HFFc6 (cell line): Measurements from ENCODE around the gene RWDD4. TPM values are rescaled to one million over a fixed set of nuclear protein-coding genes. Genes with fewer than 3 reads are reported as not detected.

Experiments
- DNase-seq: peaks from one replicate; pipeline ENCODE4 v3.0.0-alpha.2; 2018
- H3K27ac Mint-ChIP-seq: 2 replicates; pipeline ENCODE4 v1.8.0; 2020; ENCODE audit warnings: mild to moderate bottlenecking, mixed read lengths
- H3K27me3 Mint-ChIP-seq: 2 replicates; pipeline ENCODE4 v1.8.0; 2021; ENCODE audit warnings: mild to moderate bottlenecking, moderate library complexity, mixed read lengths; ENCODE audit not compliant: insufficient read depth
- H3K36me3 Mint-ChIP-seq: 2 replicates; pipeline ENCODE4 v1.8.0; 2021; ENCODE audit warnings: low read depth, mixed read lengths
- H3K4me1 Mint-ChIP-seq: 2 replicates; pipeline ENCODE4 v1.8.0; 2020; ENCODE audit warnings: low read depth, mixed read lengths
- H3K4me3 Mint-ChIP-seq: 2 replicates; pipeline ENCODE4 v1.8.0; 2020; ENCODE audit warnings: mild to moderate bottlenecking, moderate library complexity, mixed read lengths
- H3K9me3 Mint-ChIP-seq: 2 replicates; pipeline ENCODE4 v1.8.0; 2020; ENCODE audit warnings: mild to moderate bottlenecking, mixed read lengths
- long read RNA-seq: library from polyadenylated mRNA; unstranded; transcript quantifications from one replicate; pipeline ENCODE4 v2.0.0, GENCODE V29; 2019
- total RNA-seq, 6 experiments: library from RNA; stranded (reverse); fragmentation: NEBNext Ultra II Directional; extraction: Animal tissue kit (Norgen Biotek cat#: 25700); gene quantifications; 2 replicates in 1 of 6; 3 replicates in 5 of 6; pipeline ENCODE4 v1.2.3, GENCODE V29; 2021
- TF ChIP-seq, protein P1 (sequence below): fragments of 200-600 bp; sonication (generic); IDR thresholded peaks from 2 replicates; pipeline ENCODE4 v1.5.0; 2021; ENCODE audit warnings: antibody characterized with exemption, mild to moderate bottlenecking

The RWDD4 gene
- 10 to 100 TPM; 26.3 to 30.9 (median 28.9) TPM for total RNA-seq
- long read RNA-seq, transcript RWDD4-202 (7 exons, 2,590 nt): major isoform, 26 of 51 reads
- long read RNA-seq, partial matches to known transcripts: 14 of 51 reads
- long read RNA-seq, other reads (novel, unspliced or antisense): 11 of 51 reads

DNA sequence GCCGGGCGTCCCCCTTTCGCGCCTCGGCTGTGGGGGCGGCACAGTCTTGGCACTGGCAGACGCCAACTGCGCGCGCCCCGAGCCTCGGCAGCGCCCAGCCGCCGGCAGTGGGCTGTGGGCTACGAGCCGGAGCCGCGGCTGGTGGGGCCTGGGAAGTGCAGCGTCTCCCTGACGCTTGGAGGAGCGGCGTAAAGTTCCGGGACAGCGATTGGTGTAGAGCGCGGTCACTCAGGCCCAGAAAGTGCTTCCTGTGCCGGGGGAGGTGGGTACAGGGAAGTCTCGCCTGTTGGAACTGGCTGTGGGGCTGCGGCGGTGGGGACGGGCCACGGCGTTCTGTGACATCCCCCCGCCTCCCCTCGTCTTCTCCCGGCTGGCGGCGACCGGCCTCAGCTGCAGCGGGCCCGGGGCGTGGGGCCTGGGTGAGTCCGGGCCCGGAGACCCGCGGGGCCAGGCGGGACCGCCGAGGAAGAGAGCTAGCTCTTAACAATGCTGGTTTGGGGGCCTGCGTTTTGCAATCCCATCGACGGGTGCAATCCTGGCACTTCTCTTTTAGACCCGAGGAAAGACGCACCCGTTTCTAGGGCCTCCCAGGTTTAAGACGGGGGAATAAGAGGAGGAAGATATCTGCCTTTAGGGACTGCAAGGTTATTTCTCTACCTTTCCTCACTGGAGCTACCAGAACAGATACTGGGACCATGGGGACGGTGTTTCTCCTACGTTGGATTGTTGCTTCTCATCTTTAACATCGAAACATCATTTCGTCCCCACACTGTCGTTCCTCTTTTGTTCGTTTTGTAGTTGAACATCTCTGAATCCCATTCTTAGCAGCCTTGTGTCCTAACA lies at the start of gene RWDD4, which contains the start of gene TRAPPC11:
Gene RWDD4 (minus strand): TSS at position 157 of the 843 bp plus-strand sequence. CDS start 233 bp downstream, outside the sequence.
Gene TRAPPC11 (plus strand): TSS at position 265 of the 843 bp plus-strand sequence. CDS start 4,575 bp downstream, outside the sequence.
- Mint-ChIP-seq H3K9me3 (no peaks in the 10 kb centered on the region), H3K27me3 (no peaks in the 10 kb centered on the region), H3K4me1 (peaks cover 18% of the 10 kb centered on the region), H3K36me3 (no peaks in the 10 kb centered on the region; the same call in 1 of the 2 replicates), H3K27ac (peak within 1 kb of the TSS; percentile 92), H3K4me3 (peak within 1 kb of the TSS; percentile 90)
- peak; percentile 99 for DNase-seq
- TF ChIP-seq, protein P1, sequence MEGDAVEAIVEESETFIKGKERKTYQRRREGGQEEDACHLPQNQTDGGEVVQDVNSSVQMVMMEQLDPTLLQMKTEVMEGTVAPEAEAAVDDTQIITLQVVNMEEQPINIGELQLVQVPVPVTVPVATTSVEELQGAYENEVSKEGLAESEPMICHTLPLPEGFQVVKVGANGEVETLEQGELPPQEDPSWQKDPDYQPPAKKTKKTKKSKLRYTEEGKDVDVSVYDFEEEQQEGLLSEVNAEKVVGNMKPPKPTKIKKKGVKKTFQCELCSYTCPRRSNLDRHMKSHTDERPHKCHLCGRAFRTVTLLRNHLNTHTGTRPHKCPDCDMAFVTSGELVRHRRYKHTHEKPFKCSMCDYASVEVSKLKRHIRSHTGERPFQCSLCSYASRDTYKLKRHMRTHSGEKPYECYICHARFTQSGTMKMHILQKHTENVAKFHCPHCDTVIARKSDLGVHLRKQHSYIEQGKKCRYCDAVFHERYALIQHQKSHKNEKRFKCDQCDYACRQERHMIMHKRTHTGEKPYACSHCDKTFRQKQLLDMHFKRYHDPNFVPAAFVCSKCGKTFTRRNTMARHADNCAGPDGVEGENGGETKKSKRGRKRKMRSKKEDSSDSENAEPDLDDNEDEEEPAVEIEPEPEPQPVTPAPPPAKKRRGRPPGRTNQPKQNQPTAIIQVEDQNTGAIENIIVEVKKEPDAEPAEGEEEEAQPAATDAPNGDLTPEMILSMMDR: peak; percentile 41

DNA sequence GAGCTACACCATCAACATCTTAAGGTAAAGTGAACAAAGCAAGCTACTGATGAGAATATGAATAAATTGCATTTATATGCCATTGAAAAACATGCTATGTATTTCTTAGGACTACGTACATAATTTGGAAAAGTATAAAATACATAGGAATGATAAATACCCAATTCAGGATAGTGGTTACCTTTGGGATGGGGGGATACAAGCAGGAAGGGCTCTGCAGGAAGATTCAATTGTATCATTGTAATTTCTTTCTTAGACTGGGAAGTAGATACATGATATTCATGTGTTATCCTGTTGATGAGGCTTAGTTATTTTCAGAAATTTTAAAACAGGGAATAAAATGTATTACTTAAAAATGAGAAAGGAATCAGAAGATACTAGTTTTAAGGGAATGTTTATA lies 43.5 kb upstream of the RWDD4 start:
- TF ChIP-seq, protein P1: no peak
- DNase-seq: no peak
- Mint-ChIP-seq H3K4me3 (no peak overlapping the region), H3K27ac (no peak overlapping the region), H3K9me3 (no peaks in the 10 kb centered on the region), H3K27me3 (no peaks in the 10 kb centered on the region), H3K4me1 (no peaks in the 10 kb centered on the region), H3K36me3 (peaks cover 43% of the 10 kb centered on the region)

DNA sequence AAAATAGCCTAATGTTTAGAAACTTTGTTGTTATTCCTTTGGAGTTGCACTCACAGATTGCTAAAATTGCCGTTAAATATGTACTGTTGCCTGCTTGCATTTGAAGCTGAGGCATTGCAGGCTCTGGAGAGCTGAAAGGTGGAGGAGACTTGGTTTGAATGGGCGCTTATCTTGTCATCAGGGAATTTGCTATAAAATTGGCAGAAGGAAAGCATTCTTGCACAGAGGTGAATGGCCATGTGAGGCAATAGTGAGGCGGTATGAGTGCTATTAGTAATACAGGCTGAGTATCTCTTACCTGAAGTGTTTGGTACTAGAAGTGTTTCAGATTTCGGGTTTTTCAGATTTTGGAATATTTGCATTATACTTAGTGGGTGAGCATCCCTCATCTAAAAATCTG lies 41.4 kb upstream of the RWDD4 start:
- Mint-ChIP-seq H3K9me3 (no peaks in the 10 kb centered on the region), H3K4me1 (no peaks in the 10 kb centered on the region), H3K27ac (no peak overlapping the region), H3K4me3 (no peak overlapping the region), H3K36me3 (peaks cover 45% of the 10 kb centered on the region), H3K27me3 (no peaks in the 10 kb centered on the region)
- DNase-seq: no peak
- TF ChIP-seq, protein P1: no peak

DNA sequence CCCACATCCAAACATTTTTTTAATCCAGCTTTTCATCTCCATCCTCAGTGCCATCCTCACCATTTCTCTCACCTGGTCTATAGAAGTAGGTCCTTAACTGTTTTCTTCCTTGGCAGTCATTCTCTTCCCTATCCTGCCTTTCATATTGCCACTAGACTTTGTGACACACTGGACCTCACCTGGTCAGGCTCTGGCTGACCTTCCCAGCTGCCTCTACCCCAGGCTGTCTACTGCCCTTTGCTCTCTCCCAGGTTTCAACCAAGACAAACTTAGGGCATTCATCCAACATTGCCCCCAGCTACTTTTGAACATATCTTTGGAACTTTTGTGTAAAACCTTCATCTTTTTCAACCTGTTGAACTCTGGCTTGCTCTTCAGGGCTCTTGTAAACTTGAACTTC lies 39.9 kb upstream of the RWDD4 start:
- no peaks in the 10 kb centered on the region for H3K9me3 Mint-ChIP-seq
- H3K4me3 Mint-ChIP-seq: no peak overlapping the region
- no peaks in the 10 kb centered on the region for H3K4me1 Mint-ChIP-seq
- peaks cover 45% of the 10 kb centered on the region for H3K36me3 Mint-ChIP-seq
- H3K27ac Mint-ChIP-seq: no peak overlapping the region
- no peak for DNase-seq
- H3K27me3 Mint-ChIP-seq: no peaks in the 10 kb centered on the region
- TF ChIP-seq, protein P1: no peak

DNA sequence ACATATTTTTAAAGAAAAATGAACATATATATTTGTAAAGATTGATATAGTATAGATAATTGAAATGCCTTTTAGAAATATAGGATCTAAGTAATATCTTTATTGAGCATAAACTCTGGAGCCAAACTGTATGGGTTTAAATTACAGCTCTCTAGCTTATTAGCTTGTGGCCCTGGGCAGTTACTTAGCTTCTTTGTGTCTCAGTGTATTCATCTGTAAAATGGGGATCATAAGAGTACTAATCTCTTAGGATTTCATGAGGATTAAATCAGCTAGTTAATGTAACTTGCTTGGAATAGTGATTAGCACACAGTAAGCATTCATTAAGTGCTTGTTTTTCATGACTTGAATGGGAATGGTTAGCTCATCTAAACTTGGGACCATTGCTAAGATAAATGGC lies 32.9 kb upstream of the RWDD4 start:
- Mint-ChIP-seq H3K9me3 (no peaks in the 10 kb centered on the region), H3K4me1 (no peaks in the 10 kb centered on the region), H3K27me3 (no peaks in the 10 kb centered on the region; the same call in 1 of the 2 replicates), H3K4me3 (no peak overlapping the region), H3K36me3 (peaks cover 12% of the 10 kb centered on the region), H3K27ac (no peak overlapping the region)
- TF ChIP-seq, protein P1: no peak
- DNase-seq: no peak
